ENCODE results near the gene EML2.

- TF ChIP-seq, protein P1, sequence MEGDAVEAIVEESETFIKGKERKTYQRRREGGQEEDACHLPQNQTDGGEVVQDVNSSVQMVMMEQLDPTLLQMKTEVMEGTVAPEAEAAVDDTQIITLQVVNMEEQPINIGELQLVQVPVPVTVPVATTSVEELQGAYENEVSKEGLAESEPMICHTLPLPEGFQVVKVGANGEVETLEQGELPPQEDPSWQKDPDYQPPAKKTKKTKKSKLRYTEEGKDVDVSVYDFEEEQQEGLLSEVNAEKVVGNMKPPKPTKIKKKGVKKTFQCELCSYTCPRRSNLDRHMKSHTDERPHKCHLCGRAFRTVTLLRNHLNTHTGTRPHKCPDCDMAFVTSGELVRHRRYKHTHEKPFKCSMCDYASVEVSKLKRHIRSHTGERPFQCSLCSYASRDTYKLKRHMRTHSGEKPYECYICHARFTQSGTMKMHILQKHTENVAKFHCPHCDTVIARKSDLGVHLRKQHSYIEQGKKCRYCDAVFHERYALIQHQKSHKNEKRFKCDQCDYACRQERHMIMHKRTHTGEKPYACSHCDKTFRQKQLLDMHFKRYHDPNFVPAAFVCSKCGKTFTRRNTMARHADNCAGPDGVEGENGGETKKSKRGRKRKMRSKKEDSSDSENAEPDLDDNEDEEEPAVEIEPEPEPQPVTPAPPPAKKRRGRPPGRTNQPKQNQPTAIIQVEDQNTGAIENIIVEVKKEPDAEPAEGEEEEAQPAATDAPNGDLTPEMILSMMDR (IDR thresholded peaks at IDR 0.05), result no peak
- TF ChIP-seq POLR2A (IDR thresholded peaks at IDR 0.05), result no peak
These were observed 49.4 kb downstream of the EML2 start for GRCh38 chr19:45589768-45590167.
